Sigmoid colon (tissue), 4 donors: Measurements from ENCODE around the gene PWP1.

Experiments
- CTCF ChIP-seq, 4 experiments: fragments of 450-650 bp in 3 of 4; fragments of 200-600 bp in 1 of 4; IDR thresholded peaks; one replicate each; pipeline ENCODE4 v1.5.1; 2016 to 2019; ENCODE audit warnings: antibody characterized with exemption in 4 of 4, mild to moderate bottlenecking in 3 of 4, moderate library complexity in 2 of 4
- POLR2AphosphoS5 ChIP-seq, 4 donors: sonication (generic); formaldehyde crosslinking; IDR thresholded peaks; one replicate each; pipeline ENCODE4 v1.6.1; 2017; ENCODE audit warnings: antibody characterized with exemption in 4 of 4

- TF ChIP-seq CTCF (IDR thresholded peaks at IDR 0.05) (no peak), POLR2AphosphoS5 (IDR thresholded peaks at IDR 0.05) (no peak)
These were observed 73.8 kb downstream of the PWP1 start for GRCh38 chr12:107759410-107759809.
